Neural cell (in vitro differentiated cells): ENCODE results near the gene CHN1. TPM values are rescaled to one million over a fixed set of nuclear protein-coding genes. Genes with fewer than 3 reads are reported as not detected.

Source experiments
- H2AFZ ChIP-seq: fragments of 200-600, 300-800 bp; sonication (generic), shearing (Covaris generic); 2 replicates; pipeline ENCODE4 v1.6.0; 2014; ENCODE audit warnings: low read depth, mild to moderate bottlenecking, antibody characterized with exemption, low read length, moderate library complexity
- H3F3A ChIP-seq: fragments of 200-600 bp; shearing (Covaris generic); 2 replicates; pipeline ENCODE4 v1.6.1; 2016; ENCODE audit warnings: mild to moderate bottlenecking, moderate library complexity, mixed read lengths, antibody characterized with exemption, low read length; ENCODE audit not compliant: insufficient read depth, poor library complexity, severe bottlenecking
- H3K27ac ChIP-seq: fragments of 200-600, 300-800 bp; sonication (generic), shearing (Covaris generic); 2 replicates; pipeline ENCODE4 v1.5.1; 2014; ENCODE audit warnings: mild to moderate bottlenecking, low read length, moderate library complexity
- H3K27me3 ChIP-seq: fragments of 300-800, 200-600 bp; sonication (generic), shearing (Covaris generic); 2 replicates; pipeline ENCODE4 v1.6.0; 2014; ENCODE audit warnings: mild to moderate bottlenecking, low read depth, low read length, moderate library complexity; ENCODE audit not compliant: insufficient read depth
- H3K36me3 ChIP-seq: fragments of 300-800, 200-600 bp; sonication (generic), shearing (Covaris generic); 2 replicates; pipeline ENCODE4 v1.5.1; 2014; ENCODE audit warnings: mild to moderate bottlenecking, antibody characterized with exemption, low read length, moderate library complexity; ENCODE audit not compliant: insufficient read depth
- H3K4me2 ChIP-seq: fragments of 300-800, 200-600 bp; sonication (generic), shearing (Covaris generic); 2 replicates; pipeline ENCODE4 v1.6.0; 2014; ENCODE audit warnings: mild to moderate bottlenecking, low read length
- H3K4me3 ChIP-seq: fragments of 300-800, 200-600 bp; sonication (generic), shearing (Covaris generic); 2 replicates; pipeline ENCODE4 v1.5.1; 2014; ENCODE audit warnings: mild to moderate bottlenecking, low read length, moderate library complexity
- H3K79me2 ChIP-seq: fragments of 200-600 bp; shearing (Covaris generic); replicated peaks from 2 replicates; pipeline ENCODE4 v1.6.0; 2014; ENCODE audit warnings: mild to moderate bottlenecking, low read length, moderate library complexity; ENCODE audit not compliant: insufficient read depth
- H3K9ac ChIP-seq: fragments of 300-800, 200-600 bp; sonication (generic), shearing (Covaris generic); 2 replicates; pipeline ENCODE4 v1.6.1; 2016; ENCODE audit warnings: mild to moderate bottlenecking, low read length, mixed read lengths
- H3K9me2 ChIP-seq: fragments of 200-600 bp; shearing (Covaris generic); 2 replicates; pipeline ENCODE4 v1.6.1; 2016; ENCODE audit warnings: mild to moderate bottlenecking, low read length, mixed read lengths; ENCODE audit not compliant: insufficient read depth
- H3K9me3 ChIP-seq: fragments of 200-600, 300-800 bp; sonication (generic), shearing (Covaris generic); 2 replicates; pipeline ENCODE4 v1.6.1; 2016; ENCODE audit warnings: mild to moderate bottlenecking, mixed run types, low read length, moderate library complexity, mixed read lengths
- H4K20me1 ChIP-seq: fragments of 200-600 bp; shearing (Covaris generic); 2 replicates; pipeline ENCODE4 v1.6.1; 2016; ENCODE audit warnings: mild to moderate bottlenecking, mixed run types; ENCODE audit not compliant: insufficient read depth
- EZH2 ChIP-seq: fragments of 200-600, 300-800 bp; shearing (Covaris generic), sonication (generic); IDR thresholded peaks from 2 replicates; pipeline ENCODE4 v1.6.1; 2014; ENCODE audit warnings: antibody characterized with exemption, low read length, borderline replicate concordance, mild to moderate bottlenecking; ENCODE audit not compliant: insufficient read depth, poor library complexity, severe bottlenecking
- MXI1 ChIP-seq: fragments of 450-650 bp; conservative IDR thresholded peaks from 2 replicates; pipeline ENCODE4 v1.6.1; 2014; ENCODE audit warnings: antibody characterized with exemption, mild to moderate bottlenecking; ENCODE audit not compliant: poor library complexity, severe bottlenecking
- RAD21 ChIP-seq: fragments of 450-650 bp; conservative IDR thresholded peaks from 2 replicates; pipeline ENCODE4 v1.6.1; 2014; ENCODE audit warnings: antibody characterized with exemption, mild to moderate bottlenecking, moderate library complexity
- REST ChIP-seq: IDR thresholded peaks from 2 replicates; pipeline ENCODE4 v1.6.1; 2012; ENCODE audit warnings: borderline replicate concordance
- SMC3 ChIP-seq: fragments of 450-650 bp; conservative IDR thresholded peaks from 2 replicates; pipeline ENCODE4 v1.6.1; 2014; ENCODE audit warnings: antibody characterized with exemption, mild to moderate bottlenecking, moderate library complexity; ENCODE audit not compliant: poor library complexity
- TAF1 ChIP-seq: IDR thresholded peaks from 2 replicates; pipeline ENCODE4 v1.6.1; 2012; ENCODE audit warnings: low read depth
- polyA plus RNA-seq: library from polyadenylated mRNA; depleted of rRNA; stranded (reverse); fragments of >200 nt; gene quantifications from 2 replicates; pipeline ENCODE4 v1.2.3, GENCODE V29; 2014
- TF ChIP-seq, protein P1 (sequence below): fragments of 450-650 bp; IDR thresholded peaks from 2 replicates; pipeline ENCODE4 v1.5.1; 2014; ENCODE audit warnings: antibody characterized with exemption, mild to moderate bottlenecking, moderate library complexity; ENCODE audit not compliant: poor library complexity, severe bottlenecking

CHN1 gene
- polyA plus RNA-seq, 1 donor from 2014 or later = 133 TPM

- no peak overlapping the region for H3K4me2 ChIP-seq
- H4K20me1 ChIP-seq = no peaks in the 10 kb centered on the region
- H3K9ac ChIP-seq = no peak overlapping the region
- no peak overlapping the region for H3K27ac ChIP-seq
- no peaks in the 10 kb centered on the region for H3K36me3 ChIP-seq
- no peaks in the 10 kb centered on the region for H3F3A ChIP-seq
- no peaks in the 10 kb centered on the region for H3K27me3 ChIP-seq
- no peak overlapping the region for H3K4me3 ChIP-seq
- H3K9me2 ChIP-seq = no peaks in the 10 kb centered on the region
- no peak for TF ChIP-seq EZH2
- TF ChIP-seq SMC3 = no peak
- no peaks in the 10 kb centered on the region for H3K79me2 ChIP-seq
- no peak overlapping the region for H2AFZ ChIP-seq
- H3K9me3 ChIP-seq = peaks cover 4% of the 10 kb centered on the region
Measured at GRCh38 chr2:174835797-174836255, 169.4 kb downstream of the CHN1 start.

DNA sequence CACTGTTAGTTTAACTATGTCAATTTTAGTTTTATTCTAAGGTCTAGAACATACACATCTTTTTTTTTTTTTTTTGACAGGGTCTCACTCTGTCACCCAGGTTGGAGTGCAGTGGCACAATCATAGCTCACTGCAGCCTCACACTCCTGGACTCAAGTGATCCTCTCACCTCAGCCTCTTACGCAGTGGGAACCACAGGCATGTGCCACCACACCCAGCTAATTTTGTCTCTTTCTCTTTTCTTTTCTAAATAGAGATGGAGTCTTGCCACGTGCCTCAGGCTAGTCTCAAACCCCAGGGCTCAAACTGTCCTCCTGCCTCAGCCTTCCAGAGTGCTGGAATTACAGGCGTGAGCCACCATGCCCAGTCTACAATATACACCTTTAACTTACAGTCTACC, 171.4 kb downstream of the CHN1 start:
- Histone ChIP-seq H4K20me1 (no peaks in the 10 kb centered on the region), H3K79me2 (no peaks in the 10 kb centered on the region), H3K4me2 (no peak overlapping the region), H3K27ac (no peak overlapping the region), H3K9me3 (peaks cover 4% of the 10 kb centered on the region), H3F3A (no peaks in the 10 kb centered on the region), H3K9me2 (no peaks in the 10 kb centered on the region), H3K36me3 (no peaks in the 10 kb centered on the region), H3K4me3 (no peak overlapping the region), H3K9ac (no peak overlapping the region), H2AFZ (no peak overlapping the region), H3K27me3 (no peaks in the 10 kb centered on the region)
- TF ChIP-seq, protein P1, sequence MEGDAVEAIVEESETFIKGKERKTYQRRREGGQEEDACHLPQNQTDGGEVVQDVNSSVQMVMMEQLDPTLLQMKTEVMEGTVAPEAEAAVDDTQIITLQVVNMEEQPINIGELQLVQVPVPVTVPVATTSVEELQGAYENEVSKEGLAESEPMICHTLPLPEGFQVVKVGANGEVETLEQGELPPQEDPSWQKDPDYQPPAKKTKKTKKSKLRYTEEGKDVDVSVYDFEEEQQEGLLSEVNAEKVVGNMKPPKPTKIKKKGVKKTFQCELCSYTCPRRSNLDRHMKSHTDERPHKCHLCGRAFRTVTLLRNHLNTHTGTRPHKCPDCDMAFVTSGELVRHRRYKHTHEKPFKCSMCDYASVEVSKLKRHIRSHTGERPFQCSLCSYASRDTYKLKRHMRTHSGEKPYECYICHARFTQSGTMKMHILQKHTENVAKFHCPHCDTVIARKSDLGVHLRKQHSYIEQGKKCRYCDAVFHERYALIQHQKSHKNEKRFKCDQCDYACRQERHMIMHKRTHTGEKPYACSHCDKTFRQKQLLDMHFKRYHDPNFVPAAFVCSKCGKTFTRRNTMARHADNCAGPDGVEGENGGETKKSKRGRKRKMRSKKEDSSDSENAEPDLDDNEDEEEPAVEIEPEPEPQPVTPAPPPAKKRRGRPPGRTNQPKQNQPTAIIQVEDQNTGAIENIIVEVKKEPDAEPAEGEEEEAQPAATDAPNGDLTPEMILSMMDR = no peak
- TF ChIP-seq SMC3 = no peak
- no peak for TF ChIP-seq RAD21
- TF ChIP-seq TAF1 = no peak
- TF ChIP-seq EZH2 = no peak
- TF ChIP-seq REST = no peak
- no peak for TF ChIP-seq MXI1

GRCh38 chr2:174830561-174830960, 174.6 kb downstream of the CHN1 start:
- no peak for TF ChIP-seq TAF1
- H2AFZ ChIP-seq = no peak overlapping the region
- peaks cover 2% of the 10 kb centered on the region for H3K79me2 ChIP-seq
- no peaks in the 10 kb centered on the region for H4K20me1 ChIP-seq
- H3K27ac ChIP-seq = no peak overlapping the region
- H3K9ac ChIP-seq = no peak overlapping the region
- H3K4me2 ChIP-seq = no peak overlapping the region
- H3K36me3 ChIP-seq = no peaks in the 10 kb centered on the region
- no peaks in the 10 kb centered on the region for H3K27me3 ChIP-seq
- peaks cover 4% of the 10 kb centered on the region for H3K9me3 ChIP-seq
- no peak overlapping the region for H3K4me3 ChIP-seq
- no peaks in the 10 kb centered on the region for H3F3A ChIP-seq
- no peaks in the 10 kb centered on the region for H3K9me2 ChIP-seq
